LNCaP clone FGC (cell line): ENCODE measurements around the gene FHIT.

Experiments
- DNase-seq: peaks from one replicate; pipeline ENCODE4 v3.0.0-alpha.2; 2011; ENCODE audit warnings: low read depth
- H3K4me3 ChIP-seq: 2 replicates; pipeline ENCODE4 v1.5.1; 2011; ENCODE audit warnings: mild to moderate bottlenecking, low read depth, low read length, control low read depth
- CTCF ChIP-seq: IDR thresholded peaks from 2 replicates; pipeline ENCODE4 v1.5.1; 2012; ENCODE audit warnings: mild to moderate bottlenecking; ENCODE audit not compliant: control insufficient read depth, insufficient read depth; ENCODE audit errors: extremely low read depth

FHIT gene

GRCh38 chr3:60017631-60018030 is 1233.6 kb downstream of the FHIT start:
- TF ChIP-seq CTCF: no peak
- no peak for DNase-seq
- H3K4me3 ChIP-seq: no peak overlapping the region

GRCh38 chr3:60015032-60015705 is 1236.1 kb downstream of the FHIT start:
- TF ChIP-seq CTCF: no peak
- no peak for DNase-seq
- H3K4me3 ChIP-seq: no peak overlapping the region

GRCh38 chr3:60013241-60013640 is 1238.0 kb downstream of the FHIT start:
- DNase-seq: no peak
- TF ChIP-seq CTCF: no peak
- no peak overlapping the region for H3K4me3 ChIP-seq

GRCh38 chr3:60011218-60011617 is 1240.0 kb downstream of the FHIT start:
- no peak overlapping the region for H3K4me3 ChIP-seq
- TF ChIP-seq CTCF: no peak
- DNase-seq: no peak

- no peak overlapping the region for H3K4me3 ChIP-seq
- no peak for DNase-seq
- TF ChIP-seq CTCF: no peak
These were observed 1240.5 kb downstream of the FHIT start for GRCh38 chr3:60010781-60011180.

GRCh38 chr3:60009931-60010478 is 1241.2 kb downstream of the FHIT start:
- TF ChIP-seq CTCF: no peak
- no peak for DNase-seq
- no peak overlapping the region for H3K4me3 ChIP-seq

- no peak overlapping the region for H3K4me3 ChIP-seq
- DNase-seq: no peak
- TF ChIP-seq CTCF: no peak
These were observed 1249.9 kb downstream of the FHIT start for GRCh38 chr3:60001369-60001768.
